Adrenal gland (tissue), 12 donors: Measurements from ENCODE around the gene FKBP9. TPM values are rescaled to one million over a fixed set of nuclear protein-coding genes. Genes with fewer than 3 reads are reported as not detected.

Source experiments
- DNase-seq, 7 donors: peaks; one replicate each; pipeline ENCODE4 v3.0.0-alpha.2; 2019 to 2020
- H3K27ac ChIP-seq, 5 donors: fragments of 200-600 bp; sonication (generic) in 4 of 5; 1 replicate in 3 of 5; 2 replicates in 2 of 5; pipeline versions ENCODE4 v1.5.1 to v1.8.0; 2016 to 2020; ENCODE audit warnings: mild to moderate bottlenecking in 1 of 5
- H3K27me3 ChIP-seq: fragments of 200-600 bp; 2 replicates; pipeline ENCODE4 v1.8.0; 2021
- H3K36me3 ChIP-seq, 2 donors: fragments of 200-600 bp; replicated peaks in 1 of 2; 1 replicate in 1 of 2; 2 replicates in 1 of 2; pipeline versions ENCODE4 v1.5.1 to v1.8.0; 2018 to 2022
- H3K4me1 ChIP-seq, 2 donors: fragments of 200-600 bp; replicated peaks in 1 of 2; 1 replicate in 1 of 2; 2 replicates in 1 of 2; pipeline versions ENCODE4 v1.5.1 to v1.8.0; 2018 to 2021
- H3K4me3 ChIP-seq, 4 donors: fragments of 200-600 bp; sonication (generic) in 3 of 4; one replicate each; pipeline ENCODE4 v1.5.1; 2016 to 2018
- H3K9me3 ChIP-seq, 3 donors: fragments of 200-600 bp; sonication (generic) in 1 of 3; replicated peaks in 1 of 3; 1 replicate in 2 of 3; 2 replicates in 1 of 3; pipeline versions ENCODE4 v1.5.1 to v1.8.0; 2016 to 2021
- POLR2A ChIP-seq, 2 donors: fragments of 450-650 bp; IDR thresholded peaks; one replicate each; pipeline ENCODE4 v1.6.1; 2017; ENCODE audit warnings: antibody characterized with exemption in 2 of 2, mild to moderate bottlenecking in 2 of 2, moderate library complexity in 1 of 2
- WGBS, 4 donors: extraction: QIAGEN DNeasy Blood & Tissue Kit in 2 of 4; methylation state at CpG; one replicate each; pipeline versions ENCODE4 v1.1.5 to v1.1.7; 2013 to 2017; 5-methylcytosine and 5-hydroxymethylcytosine counted together
- intact Hi-C, 2 donors: fragments of 100-400 bp; cut with DNase I; formaldehyde crosslinking; loops; one replicate each; pipeline versions ENCODE4 v1.14.1 to v1.15.0; 2022 to 2023
- polyA plus RNA-seq, 3 donors: library from polyadenylated mRNA; stranded (reverse); fragments of 200-250 nt in 2 of 3; fragments of 350-450 nt in 1 of 3; fragmentation: Illumina TruSeq in 1 of 3; extraction: RNeasy Lipid Tissue Mini Kit (QIAGEN cat#74804) in 1 of 3; gene quantifications; one replicate each; pipeline ENCODE4 v1.2.3, GENCODE V29; 2013 to 2014
- total RNA-seq, 9 donors: library from RNA; depleted of rRNA in 4 of 9; stranded (reverse); fragments of >200 nt in 4 of 9; fragments of 120-200 nt in 1 of 9; fragmentation: NEBNext Ultra II Directional in 1 of 9; extraction: Animal tissue kit (Norgen Biotek cat#: 25700) in 1 of 9; gene quantifications; one replicate each; pipeline versions ENCODE4 v1.1.0 to v1.2.4, GENCODE V29; 2013 to 2023
- TF ChIP-seq, protein P1 (sequence below), 6 experiments: fragments of 450-650 bp in 4 of 6; fragments of 200-600 bp in 2 of 6; sonication (generic) in 1 of 6; IDR thresholded peaks; 1 replicate in 5 of 6; 2 replicates in 1 of 6; pipeline versions ENCODE4 v1.5.1 to v1.8.0; 2016 to 2021; ENCODE audit warnings: antibody characterized with exemption in 6 of 6, mild to moderate bottlenecking in 2 of 6, moderate library complexity in 1 of 6
- donor health status: healthy with polysubstance abuse.
- donor health status: Bipolar disorder and iron deficiency.
- donor health status: DM: yes; HTN: yes; CAD: no.
- donor health status: DM: no; HTN: no; CAD: no.
- donor health status: DM: no; HTN: no; CAD: no.
- donor health status: DM: yes; HTN: yes; CAD: no.

Gene FKBP9
- total and polyA plus RNA-seq, 12 donors = 26.8 to 299 (median 144) TPM

- H3K4me3 ChIP-seq = no peak overlapping the region
- 85 to 86% (median 86%) methylated on average over 12 to 13 of the region's 13 CpGs for WGBS, 4 donors
- H3K9me3 ChIP-seq = no peaks in the 10 kb centered on the region
- intact Hi-C loops = no loop called here
- DNase-seq = no peak
- no peak overlapping the region for H3K27ac ChIP-seq
- peaks cover 0 to 37% of the 10 kb centered on the region in 2 donors for H3K36me3 ChIP-seq
- H3K4me1 ChIP-seq = peaks cover 0 to 6% of the 10 kb centered on the region in 2 donors
- H3K27me3 ChIP-seq = no peaks in the 10 kb centered on the region
- no peak for TF ChIP-seq POLR2A (IDR thresholded peaks at IDR 0.05)
- TF ChIP-seq, protein P1, sequence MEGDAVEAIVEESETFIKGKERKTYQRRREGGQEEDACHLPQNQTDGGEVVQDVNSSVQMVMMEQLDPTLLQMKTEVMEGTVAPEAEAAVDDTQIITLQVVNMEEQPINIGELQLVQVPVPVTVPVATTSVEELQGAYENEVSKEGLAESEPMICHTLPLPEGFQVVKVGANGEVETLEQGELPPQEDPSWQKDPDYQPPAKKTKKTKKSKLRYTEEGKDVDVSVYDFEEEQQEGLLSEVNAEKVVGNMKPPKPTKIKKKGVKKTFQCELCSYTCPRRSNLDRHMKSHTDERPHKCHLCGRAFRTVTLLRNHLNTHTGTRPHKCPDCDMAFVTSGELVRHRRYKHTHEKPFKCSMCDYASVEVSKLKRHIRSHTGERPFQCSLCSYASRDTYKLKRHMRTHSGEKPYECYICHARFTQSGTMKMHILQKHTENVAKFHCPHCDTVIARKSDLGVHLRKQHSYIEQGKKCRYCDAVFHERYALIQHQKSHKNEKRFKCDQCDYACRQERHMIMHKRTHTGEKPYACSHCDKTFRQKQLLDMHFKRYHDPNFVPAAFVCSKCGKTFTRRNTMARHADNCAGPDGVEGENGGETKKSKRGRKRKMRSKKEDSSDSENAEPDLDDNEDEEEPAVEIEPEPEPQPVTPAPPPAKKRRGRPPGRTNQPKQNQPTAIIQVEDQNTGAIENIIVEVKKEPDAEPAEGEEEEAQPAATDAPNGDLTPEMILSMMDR (IDR thresholded peaks at IDR 0.05) = no peak
Observed at GRCh38 chr7:32929430-32930143, 27.7 kb upstream of the FKBP9 start.

DNA sequence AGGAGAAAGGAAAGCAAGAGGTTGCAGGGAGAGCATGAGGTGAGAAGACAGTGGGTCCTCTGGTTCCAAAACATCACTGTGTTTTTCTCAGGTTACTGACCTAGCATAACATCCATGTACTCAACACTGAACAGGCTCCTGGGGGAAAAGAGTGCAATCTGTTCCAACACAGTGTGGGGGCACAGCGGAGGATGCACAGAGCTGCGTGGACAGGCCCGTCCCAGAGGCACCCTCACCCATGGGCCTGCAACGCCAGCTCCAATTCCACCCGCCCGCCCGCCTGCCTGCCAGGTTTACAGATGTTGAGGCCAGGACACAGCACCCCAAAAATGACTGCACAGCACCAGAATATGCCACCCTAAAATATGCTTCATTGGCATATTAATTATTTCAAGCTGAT, 26.9 kb upstream of the FKBP9 start:
- no peak for DNase-seq
- H3K4me1 ChIP-seq = peaks cover 0 to 6% of the 10 kb centered on the region in 2 donors
- TF ChIP-seq POLR2A (IDR thresholded peaks at IDR 0.05) = no peak
- TF ChIP-seq, protein P1 (IDR thresholded peaks at IDR 0.05) = no peak
- H3K27me3 ChIP-seq = no peaks in the 10 kb centered on the region
- H3K9me3 ChIP-seq = no peaks in the 10 kb centered on the region
- WGBS, 4 donors = 95 to 97% (median 96%) methylated on average over 3 to 7 of the region's 7 CpGs
- intact Hi-C loops = no loop called here
- peaks cover 0 to 37% of the 10 kb centered on the region in 2 donors for H3K36me3 ChIP-seq
- H3K4me3 ChIP-seq = no peak overlapping the region
- H3K27ac ChIP-seq = no peak overlapping the region

GRCh38 chr7:32935558-32935957, 21.7 kb upstream of the FKBP9 start:
- H3K36me3 ChIP-seq = peaks cover 0 to 27% of the 10 kb centered on the region in 2 donors
- intact Hi-C loops = no loop called here
- no peaks in the 10 kb centered on the region for H3K9me3 ChIP-seq
- 84 to 92% (median 87%) methylated on average over 1 of the region's 1 CpG for WGBS, 4 donors
- H3K4me1 ChIP-seq = peaks cover 16 to 31% of the 10 kb centered on the region in 2 donors
- no peak for DNase-seq
- TF ChIP-seq, protein P1 (IDR thresholded peaks at IDR 0.05) = no peak
- TF ChIP-seq POLR2A (IDR thresholded peaks at IDR 0.05) = no peak
- no peaks in the 10 kb centered on the region for H3K27me3 ChIP-seq
- H3K27ac ChIP-seq = no peak overlapping the region
- no peak overlapping the region for H3K4me3 ChIP-seq

DNA sequence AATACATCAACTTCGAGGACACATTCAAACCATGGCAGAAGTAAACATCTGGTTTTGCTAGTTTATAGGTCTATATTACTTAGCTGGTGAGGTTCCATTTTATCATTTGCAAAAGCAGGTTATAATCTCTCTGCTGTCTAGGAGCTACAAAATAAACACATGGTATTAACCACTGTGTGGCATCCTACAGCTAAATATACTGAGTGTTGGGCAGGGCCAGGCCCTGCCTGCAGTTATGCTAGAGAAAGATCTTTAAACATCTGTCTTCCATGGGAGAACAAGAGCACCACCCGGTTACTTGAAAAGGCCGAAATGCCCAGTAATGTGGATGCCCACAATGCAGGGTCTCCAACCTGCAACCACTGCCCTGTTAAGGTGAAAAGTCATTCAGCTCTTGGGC, 20.6 kb upstream of the FKBP9 start:
- no peaks in the 10 kb centered on the region for H3K9me3 ChIP-seq
- H3K36me3 ChIP-seq = peaks cover 0 to 16% of the 10 kb centered on the region in 2 donors
- intact Hi-C loops = no loop called here
- H3K4me1 ChIP-seq = peaks cover 25 to 43% of the 10 kb centered on the region in 2 donors
- WGBS, 4 donors = 86 to 93% (median 88%) methylated on average over 3 of the region's 3 CpGs
- no peak overlapping the region for H3K4me3 ChIP-seq
- no peak for DNase-seq
- TF ChIP-seq POLR2A (IDR thresholded peaks at IDR 0.05) = no peak
- TF ChIP-seq, protein P1 (IDR thresholded peaks at IDR 0.05) = no peak
- H3K27ac ChIP-seq = peak overlapping the region in 3 of 5 donors; percentile 36 to 65 (median 64)
- H3K27me3 ChIP-seq = no peaks in the 10 kb centered on the region
